Retinal pigment epithelial cell (primary cell): ENCODE data around the gene KIF5C.

Experiments
- DNase-seq: peaks from one replicate; pipeline ENCODE4 v3.0.0-alpha.2; 2010; ENCODE audit warnings: low read depth
- H3K4me3 ChIP-seq: 2 replicates; pipeline ENCODE4 v1.5.1; 2011; ENCODE audit warnings: mild to moderate bottlenecking, low read length, control low read depth, moderate library complexity
- CTCF ChIP-seq: conservative IDR thresholded peaks from 2 replicates; pipeline ENCODE4 v1.5.1; 2011; ENCODE audit warnings: low read depth, low read length, control low read depth, inconsistent platforms

The KIF5C gene

GRCh38 chr2:148874868-148875341, at the start of gene KIF5C:
Gene KIF5C, plus strand, starts transcription at chr2:148875227. Its CDS starts 391 bp downstream, at chr2:148875618.
- DNase-seq, result peak; percentile 34
- H3K4me3 ChIP-seq, result peak within 1 kb of the TSS; percentile 65
- TF ChIP-seq CTCF, result no peak

DNA sequence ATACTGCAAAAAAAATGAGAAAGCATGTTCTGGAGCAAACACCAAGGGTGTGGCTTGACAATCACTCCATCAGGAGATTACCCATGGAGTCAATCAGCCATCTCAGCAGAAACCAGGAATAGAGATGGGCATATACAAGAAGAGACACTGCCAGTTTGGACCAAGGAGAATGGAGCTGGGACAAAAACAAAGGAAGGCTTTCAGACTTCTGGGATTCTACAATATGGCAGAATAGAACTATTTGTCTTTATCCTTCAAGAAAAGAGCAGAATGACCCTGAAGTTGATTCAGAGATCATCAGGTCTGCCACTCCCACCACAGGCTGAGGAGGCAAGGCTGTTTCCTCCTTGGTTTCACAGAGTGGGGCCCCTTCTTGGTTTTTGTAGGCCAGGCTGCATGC, 48.2 kb upstream of the KIF5C start:
- DNase-seq, result no peak
- no peak for TF ChIP-seq CTCF
- no peak overlapping the region for H3K4me3 ChIP-seq

- no peak overlapping the region for H3K4me3 ChIP-seq
- TF ChIP-seq CTCF, result no peak
- DNase-seq, result no peak
Measured at GRCh38 chr2:148828941-148829340, 46.1 kb upstream of the KIF5C start.

DNA sequence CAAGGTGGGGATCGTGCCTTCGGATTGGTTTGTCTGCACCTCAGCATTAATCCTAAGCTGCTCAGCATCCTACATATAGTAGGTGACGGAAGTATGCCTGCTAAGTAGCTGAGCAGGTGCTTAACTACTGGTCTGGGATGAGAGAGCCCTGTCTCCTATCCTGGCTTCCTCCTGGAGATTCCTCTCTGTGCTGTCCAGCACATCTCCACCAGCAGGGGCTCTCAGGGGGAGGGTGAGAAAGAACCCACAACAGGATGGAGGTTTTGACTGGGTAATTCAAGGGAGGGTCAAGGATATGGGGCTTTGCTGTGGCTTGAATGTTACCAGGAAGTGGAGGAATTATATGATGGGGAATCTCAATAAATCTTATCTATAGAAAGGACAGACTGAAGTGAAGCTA, 45.4 kb upstream of the KIF5C start:
- no peak overlapping the region for H3K4me3 ChIP-seq
- peak; percentile 30 for TF ChIP-seq CTCF
- DNase-seq, result no peak

DNA sequence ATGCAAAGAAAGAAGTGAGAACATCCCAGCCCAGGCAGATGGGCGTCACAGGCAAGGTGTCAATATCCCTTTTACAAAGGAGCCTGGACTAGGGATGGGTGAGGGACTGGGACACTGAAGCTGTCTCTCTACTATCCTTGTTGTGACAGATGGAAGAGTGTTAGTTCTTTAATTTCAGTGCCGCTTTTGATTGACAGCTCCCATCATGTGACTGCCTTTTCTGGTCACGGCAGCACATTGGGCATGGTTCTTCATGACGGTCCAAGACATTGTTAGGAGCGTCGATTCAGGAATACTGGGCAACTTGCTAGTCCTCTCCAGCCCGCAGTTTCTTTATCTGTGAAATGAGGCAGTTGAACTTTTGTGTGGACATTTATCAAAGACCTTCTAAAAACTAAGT, 42.4 kb upstream of the KIF5C start:
- TF ChIP-seq CTCF, result no peak
- no peak for DNase-seq
- no peak overlapping the region for H3K4me3 ChIP-seq

GRCh38 chr2:148842050-148842449, 33.0 kb upstream of the KIF5C start:
- no peak for DNase-seq
- H3K4me3 ChIP-seq, result no peak overlapping the region
- TF ChIP-seq CTCF, result peak; percentile 2

GRCh38 chr2:148848146-148848545, 26.9 kb upstream of the KIF5C start:
- no peak for DNase-seq
- no peak overlapping the region for H3K4me3 ChIP-seq
- TF ChIP-seq CTCF, result no peak
